ENCODE measurements around the gene NEUROG2.

DNA sequence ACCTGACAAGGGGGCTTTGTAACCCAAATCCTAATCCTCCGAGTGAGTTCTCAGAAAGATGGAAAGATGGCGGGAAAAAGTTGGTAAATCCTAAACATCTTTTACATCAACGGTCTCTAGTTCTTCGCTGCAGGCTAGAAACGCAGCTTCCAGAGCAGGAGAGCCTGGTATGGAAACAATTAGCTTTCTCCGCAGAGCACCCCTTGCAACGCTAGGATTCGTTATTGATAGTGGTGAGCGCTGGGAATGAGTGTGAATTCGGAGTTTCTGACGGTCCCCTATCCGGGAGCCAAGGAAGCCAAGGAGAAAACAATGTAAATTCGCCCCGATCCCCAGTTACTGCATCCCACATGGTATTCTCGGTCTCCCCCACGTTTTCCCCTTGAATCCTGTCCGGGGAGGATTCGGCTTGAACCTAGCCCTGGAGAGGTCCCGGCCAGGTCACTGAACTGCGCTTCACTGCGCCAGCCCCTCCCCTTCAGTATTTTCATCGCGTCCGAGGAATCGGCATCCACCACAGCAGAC is 4.7 kb upstream of the NEUROG2 start:
- TF ChIP-seq, protein P1, sequence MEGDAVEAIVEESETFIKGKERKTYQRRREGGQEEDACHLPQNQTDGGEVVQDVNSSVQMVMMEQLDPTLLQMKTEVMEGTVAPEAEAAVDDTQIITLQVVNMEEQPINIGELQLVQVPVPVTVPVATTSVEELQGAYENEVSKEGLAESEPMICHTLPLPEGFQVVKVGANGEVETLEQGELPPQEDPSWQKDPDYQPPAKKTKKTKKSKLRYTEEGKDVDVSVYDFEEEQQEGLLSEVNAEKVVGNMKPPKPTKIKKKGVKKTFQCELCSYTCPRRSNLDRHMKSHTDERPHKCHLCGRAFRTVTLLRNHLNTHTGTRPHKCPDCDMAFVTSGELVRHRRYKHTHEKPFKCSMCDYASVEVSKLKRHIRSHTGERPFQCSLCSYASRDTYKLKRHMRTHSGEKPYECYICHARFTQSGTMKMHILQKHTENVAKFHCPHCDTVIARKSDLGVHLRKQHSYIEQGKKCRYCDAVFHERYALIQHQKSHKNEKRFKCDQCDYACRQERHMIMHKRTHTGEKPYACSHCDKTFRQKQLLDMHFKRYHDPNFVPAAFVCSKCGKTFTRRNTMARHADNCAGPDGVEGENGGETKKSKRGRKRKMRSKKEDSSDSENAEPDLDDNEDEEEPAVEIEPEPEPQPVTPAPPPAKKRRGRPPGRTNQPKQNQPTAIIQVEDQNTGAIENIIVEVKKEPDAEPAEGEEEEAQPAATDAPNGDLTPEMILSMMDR (conservative IDR thresholded peaks at IDR 0.05; ENCODE audit: low read depth, low read length) = no peak
- TF ChIP-seq EZH2 (IDR thresholded peaks at IDR 0.05; ENCODE audit: borderline replicate concordance, low read depth, low read length, poor library complexity, severe bottlenecking) = no peak
